HEK293T (cell line): ENCODE measurements around the gene SURF2.

Experiments
- CTBP1 ChIP-seq: fragments of 450-650 bp; IDR thresholded peaks from 2 replicates; pipeline ENCODE4 v1.6.1; 2016; ENCODE audit warnings: borderline replicate concordance
- ELF4 ChIP-seq: fragments of 450-650 bp; IDR thresholded peaks from 2 replicates; pipeline ENCODE4 v1.6.1; 2017; ENCODE audit warnings: antibody characterized with exemption
- FOXA1 ChIP-seq: fragments of 450-650 bp; IDR thresholded peaks from 2 replicates; pipeline ENCODE4 v1.6.1; 2016; ENCODE audit warnings: mild to moderate bottlenecking
- FOXK2 ChIP-seq: fragments of 450-650 bp; IDR thresholded peaks from 2 replicates; pipeline ENCODE4 v1.6.1; 2016; ENCODE audit warnings: mild to moderate bottlenecking
- LEF1 ChIP-seq: fragments of 450-650 bp; IDR thresholded peaks from 2 replicates; pipeline ENCODE4 v1.6.1; 2017; ENCODE audit warnings: mild to moderate bottlenecking, borderline replicate concordance
- SP1 ChIP-seq: fragments of 450-650 bp; IDR thresholded peaks from 2 replicates; pipeline ENCODE4 v1.6.1; 2017

- no peak for TF ChIP-seq CTBP1
- no peak for TF ChIP-seq ELF4
- TF ChIP-seq SP1, result no peak
- TF ChIP-seq FOXK2, result no peak
- TF ChIP-seq FOXA1, result no peak
- TF ChIP-seq LEF1, result no peak
Measured at GRCh38 chr9:133393399-133393798, 37.0 kb downstream of the SURF2 start.
